Left lung (tissue), 10 donors: Measurements from ENCODE around the gene TMEM267. TPM values are rescaled to one million over a fixed set of nuclear protein-coding genes. Genes with fewer than 3 reads are reported as not detected.
"Not testable (repeated sequence)": the region's sequence is repeated elsewhere in the genome, so short reads cannot be mapped to it uniquely, and the experiment has no call there.

ENCODE experiments used
- ATAC-seq: fragments of 200-7000 bp; cut with Tn5 transposase; one replicate; pipeline ENCODE4 v1.9.1; 2020; ENCODE audit warnings: moderate library complexity
- DNase-seq, 4 donors: peaks; one replicate each; pipeline ENCODE4 v3.0.0-alpha.2; 2013 to 2020
- H3K27ac ChIP-seq, 2 donors: fragments of 200-600 bp; sonication (generic) in 1 of 2; one replicate each; pipeline versions ENCODE4 v1.5.0 to v1.8.0; 2020 to 2021
- H3K27me3 ChIP-seq, 2 donors: fragments of 200-600 bp; sonication (generic) in 1 of 2; one replicate each; pipeline versions ENCODE4 v1.5.0 to v1.8.0; 2020 to 2021
- H3K36me3 ChIP-seq, 2 donors: fragments of 200-600 bp; sonication (generic) in 1 of 2; one replicate each; pipeline versions ENCODE4 v1.5.0 to v1.8.0; 2020 to 2021
- H3K4me1 ChIP-seq, 2 donors: fragments of 200-600 bp; one replicate each; pipeline ENCODE4 v1.8.0; 2021
- H3K4me3 ChIP-seq, 2 donors: fragments of 200-600 bp; sonication (generic) in 1 of 2; one replicate each; pipeline versions ENCODE4 v1.5.0 to v1.8.0; 2020 to 2021; ENCODE audit warnings: mild to moderate bottlenecking in 1 of 2
- H3K9me3 ChIP-seq, 2 donors: fragments of 200-600 bp; sonication (generic) in 1 of 2; one replicate each; pipeline versions ENCODE4 v1.5.0 to v1.8.0; 2020 to 2021
- intact Hi-C, 2 donors: fragments of 100-400 bp; cut with DNase I; formaldehyde crosslinking; loops; one replicate each; pipeline versions ENCODE4 v1.11.2 to v1.14.2; 2022
- polyA plus RNA-seq, 6 donors: library from polyadenylated mRNA; unstranded; fragments of 120-200 nt; gene quantifications; one replicate each; pipeline ENCODE4 v1.2.1, GENCODE V29; 2013; ENCODE audit not compliant: insufficient read length in 6 of 6
- total RNA-seq, 2 donors: library from RNA; stranded (reverse); fragmentation: NEBNext Ultra II Directional; extraction: Animal tissue kit (Norgen Biotek cat#: 25700); gene quantifications; one replicate each; pipeline ENCODE4 v1.2.1, GENCODE V29; 2021
- TF ChIP-seq, protein P1 (sequence below), 2 donors: fragments of 200-600 bp; sonication (generic) in 1 of 2; IDR thresholded peaks; one replicate each; pipeline versions ENCODE4 v1.5.0 to v1.8.0; 2021; ENCODE audit warnings: antibody characterized with exemption in 2 of 2
- donor health status: DM: no; HTN: yes; CAD: no.
- donor health status: DM: no; HTN: no; CAD: no.

The TMEM267 gene
- total and polyA plus RNA-seq, 8 donors = 13.2 to 15.6 (median 14.0) TPM

GRCh38 chr5:43461066-43461465, 22.6 kb downstream of the TMEM267 start:
- intact Hi-C loops = no loop called here
- peaks cover 0 to 14% of the 10 kb centered on the region in 2 donors for H3K36me3 ChIP-seq
- H3K27ac ChIP-seq = no peak overlapping the region
- TF ChIP-seq, protein P1, sequence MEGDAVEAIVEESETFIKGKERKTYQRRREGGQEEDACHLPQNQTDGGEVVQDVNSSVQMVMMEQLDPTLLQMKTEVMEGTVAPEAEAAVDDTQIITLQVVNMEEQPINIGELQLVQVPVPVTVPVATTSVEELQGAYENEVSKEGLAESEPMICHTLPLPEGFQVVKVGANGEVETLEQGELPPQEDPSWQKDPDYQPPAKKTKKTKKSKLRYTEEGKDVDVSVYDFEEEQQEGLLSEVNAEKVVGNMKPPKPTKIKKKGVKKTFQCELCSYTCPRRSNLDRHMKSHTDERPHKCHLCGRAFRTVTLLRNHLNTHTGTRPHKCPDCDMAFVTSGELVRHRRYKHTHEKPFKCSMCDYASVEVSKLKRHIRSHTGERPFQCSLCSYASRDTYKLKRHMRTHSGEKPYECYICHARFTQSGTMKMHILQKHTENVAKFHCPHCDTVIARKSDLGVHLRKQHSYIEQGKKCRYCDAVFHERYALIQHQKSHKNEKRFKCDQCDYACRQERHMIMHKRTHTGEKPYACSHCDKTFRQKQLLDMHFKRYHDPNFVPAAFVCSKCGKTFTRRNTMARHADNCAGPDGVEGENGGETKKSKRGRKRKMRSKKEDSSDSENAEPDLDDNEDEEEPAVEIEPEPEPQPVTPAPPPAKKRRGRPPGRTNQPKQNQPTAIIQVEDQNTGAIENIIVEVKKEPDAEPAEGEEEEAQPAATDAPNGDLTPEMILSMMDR (IDR thresholded peaks at IDR 0.05) = no peak
- no peaks in the 10 kb centered on the region for H3K4me1 ChIP-seq
- no peak for DNase-seq
- H3K27me3 ChIP-seq = no peaks in the 10 kb centered on the region
- H3K4me3 ChIP-seq = no peak overlapping the region
- ATAC-seq = peak; percentile 50
- peaks cover 0 to 19% of the 10 kb centered on the region in 2 donors for H3K9me3 ChIP-seq

DNA sequence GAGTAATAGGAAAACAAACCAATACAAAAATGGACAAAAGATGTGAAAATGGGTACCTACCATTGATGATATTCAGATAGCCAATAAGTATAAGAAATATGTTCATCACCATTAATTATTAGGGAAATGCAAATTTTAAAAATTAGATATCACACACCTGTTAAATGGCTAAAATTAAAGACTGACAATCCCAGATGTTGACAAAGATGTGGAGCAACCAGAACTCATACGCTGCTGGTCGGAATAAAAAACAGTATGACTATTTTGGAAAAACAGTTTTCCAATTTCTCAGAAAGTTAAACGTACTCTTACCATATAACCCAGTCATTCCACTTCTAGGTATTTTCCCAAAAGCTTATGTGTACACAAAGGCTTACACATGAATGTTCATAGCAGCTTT, 27.1 kb downstream of the TMEM267 start:
- ATAC-seq = no peak
- H3K4me3 ChIP-seq = no peak overlapping the region
- TF ChIP-seq, protein P1 (IDR thresholded peaks at IDR 0.05) = no peak
- peaks cover 0 to 14% of the 10 kb centered on the region in 2 donors for H3K9me3 ChIP-seq
- no peak overlapping the region for H3K27ac ChIP-seq
- intact Hi-C loops = no loop called here
- no peak for DNase-seq
- no peaks in the 10 kb centered on the region for H3K27me3 ChIP-seq
- no peaks in the 10 kb centered on the region for H3K4me1 ChIP-seq
- peaks cover 0 to 7% of the 10 kb centered on the region in 2 donors for H3K36me3 ChIP-seq

- Histone ChIP-seq H3K36me3 (peaks cover 0 to 26% of the 10 kb centered on the region in 2 donors), H3K9me3 (peaks cover 0 to 25% of the 10 kb centered on the region in 2 donors)
- H3K4me1 ChIP-seq, DNase-seq, H3K4me3 ChIP-seq, ATAC-seq, intact Hi-C loops, H3K27me3 ChIP-seq, H3K27ac ChIP-seq: not testable (repeated sequence)
These were observed 42.1 kb downstream of the TMEM267 start for GRCh38 chr5:43441575-43441974.

DNA sequence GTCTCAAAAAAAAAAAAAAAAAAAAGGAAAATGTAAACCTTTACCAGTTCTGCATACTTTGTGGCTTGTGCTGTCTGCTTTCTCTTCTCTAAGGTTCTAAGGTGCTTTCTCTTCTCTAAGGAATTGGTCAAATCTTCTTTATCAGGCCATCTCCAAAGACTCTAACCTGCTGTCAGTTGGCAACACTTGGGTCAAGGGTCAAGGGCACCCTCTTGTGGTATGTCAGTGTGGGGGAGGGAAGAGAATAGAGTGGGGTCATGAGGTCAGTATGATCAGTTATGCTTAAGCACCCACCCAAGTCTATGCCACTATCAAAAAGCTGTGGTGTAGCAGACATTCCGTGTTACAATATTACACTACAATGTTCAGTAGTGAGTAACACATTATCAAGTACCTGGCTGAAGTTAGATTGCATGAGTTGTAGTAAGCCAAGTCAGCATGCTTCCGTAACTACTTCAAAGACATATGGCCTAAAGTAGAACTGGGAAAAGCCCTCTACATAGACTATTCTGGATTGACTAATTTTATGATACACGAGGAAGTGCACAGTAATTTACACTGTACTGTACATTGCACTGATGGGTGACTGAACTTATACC, 46.5 kb downstream of the TMEM267 start:
- H3K9me3 ChIP-seq = peaks cover 0 to 13% of the 10 kb centered on the region in 2 donors
- intact Hi-C loops = no loop called here
- H3K4me1 ChIP-seq = peaks cover 2 to 12% of the 10 kb centered on the region in 2 donors
- H3K36me3 ChIP-seq = no peaks in the 10 kb centered on the region
- TF ChIP-seq, protein P1 (IDR thresholded peaks at IDR 0.05) = no peak
- H3K27me3 ChIP-seq = no peaks in the 10 kb centered on the region
- peak; percentile 51 for ATAC-seq
- H3K4me3 ChIP-seq = no peak overlapping the region
- DNase-seq = no peak
- H3K27ac ChIP-seq = no peak overlapping the region

DNA sequence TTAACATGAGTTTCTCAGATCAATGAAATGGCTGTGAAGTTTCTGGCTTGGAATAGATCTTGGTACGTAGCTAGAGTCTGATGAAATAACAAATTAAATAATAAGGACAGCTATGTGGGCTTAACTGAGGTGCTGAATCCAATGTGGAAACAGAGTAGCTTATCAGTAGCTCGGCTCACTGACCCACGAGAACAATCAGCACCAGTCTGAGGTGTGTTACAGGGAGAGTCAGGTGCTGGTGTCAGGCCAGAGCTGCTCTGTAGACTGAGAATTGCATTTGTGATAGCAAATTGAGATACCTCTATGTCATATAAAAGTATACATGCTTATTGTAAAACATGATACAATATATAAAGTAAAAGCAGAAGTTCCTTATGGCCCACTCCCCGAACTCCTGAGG, 50.3 kb downstream of the TMEM267 start:
- H3K9me3 ChIP-seq = no peaks in the 10 kb centered on the region
- peak overlapping the region in 1 of 2 donors; percentile 75 for H3K27ac ChIP-seq
- no peak for ATAC-seq
- intact Hi-C loops = no loop called here
- DNase-seq = no peak
- TF ChIP-seq, protein P1 (IDR thresholded peaks at IDR 0.05) = no peak
- H3K4me1 ChIP-seq = peaks cover 3 to 14% of the 10 kb centered on the region in 2 donors
- no peak overlapping the region for H3K4me3 ChIP-seq
- H3K27me3 ChIP-seq = no peaks in the 10 kb centered on the region
- no peaks in the 10 kb centered on the region for H3K36me3 ChIP-seq
